ENCODE results near the gene KANSL1L.

KANSL1L gene

GRCh38 chr2:210072493-210072892, 98.7 kb downstream of the KANSL1L start:
- Histone ChIP-seq H3K27me3 (ENCODE audit: control insufficient read depth, low read length) (0 out of 2 replicates have a peak, but pooled peaks cover 2% of the 10 kb centered on the region), H3K9me2 (replicated peaks; ENCODE audit: control insufficient read depth, low read length) (no peaks in the 10 kb centered on the region), H3K4me1 (ENCODE audit: control insufficient read depth, low read length) (no peaks in the 10 kb centered on the region), H3F3A (ENCODE audit: control insufficient read depth, insufficient read depth) (no peaks in the 10 kb centered on the region), H3K9me3 (ENCODE audit: control insufficient read depth, insufficient read depth, low read length) (no peaks in the 10 kb centered on the region), H3K4me2 (ENCODE audit: low read length) (no peak overlapping the region; the same call in 1 of the 2 replicates), H3K79me2 (ENCODE audit: control insufficient read depth, low read length) (no peaks in the 10 kb centered on the region), H3K36me3 (ENCODE audit: control insufficient read depth, low read length) (no peaks in the 10 kb centered on the region), H3K27ac (ENCODE audit: low read depth, low read length) (no peak overlapping the region), H4K20me1 (ENCODE audit: control insufficient read depth, insufficient read depth, low read depth, low read length) (no peaks in the 10 kb centered on the region), H3K4me3 (ENCODE audit: low read length) (no peak overlapping the region)
- TF ChIP-seq EZH2phosphoT487 (IDR thresholded peaks at IDR 0.05; ENCODE audit: borderline replicate concordance, low read length) (no peak), CTCF (IDR thresholded peaks at IDR 0.05; ENCODE audit: low read depth, low read length, poor library complexity, severe bottlenecking) (no peak)

GRCh38 chr2:210063306-210063705, 107.9 kb downstream of the KANSL1L start:
- Histone ChIP-seq H3K9me3 (ENCODE audit: control insufficient read depth, insufficient read depth, low read length) (no peaks in the 10 kb centered on the region), H3K4me2 (ENCODE audit: low read length) (no peak overlapping the region), H3F3A (ENCODE audit: control insufficient read depth, insufficient read depth) (no peaks in the 10 kb centered on the region), H4K20me1 (ENCODE audit: control insufficient read depth, insufficient read depth, low read depth, low read length) (no peaks in the 10 kb centered on the region), H3K36me3 (ENCODE audit: control insufficient read depth, low read length) (no peaks in the 10 kb centered on the region), H3K4me1 (ENCODE audit: control insufficient read depth, low read length) (no peaks in the 10 kb centered on the region), H3K4me3 (ENCODE audit: low read length) (no peak overlapping the region), H3K9me2 (replicated peaks; ENCODE audit: control insufficient read depth, low read length) (no peaks in the 10 kb centered on the region), H3K27me3 (ENCODE audit: control insufficient read depth, low read length) (no peaks in the 10 kb centered on the region), H3K27ac (ENCODE audit: low read depth, low read length) (no peak overlapping the region), H3K79me2 (ENCODE audit: control insufficient read depth, low read length) (no peaks in the 10 kb centered on the region)
- TF ChIP-seq CTCF (IDR thresholded peaks at IDR 0.05; ENCODE audit: low read depth, low read length, poor library complexity, severe bottlenecking), result no peak

GRCh38 chr2:210055825-210056224, 115.4 kb downstream of the KANSL1L start:
- Histone ChIP-seq H3K9me3 (ENCODE audit: control insufficient read depth, insufficient read depth, low read length) (no peaks in the 10 kb centered on the region), H3K4me3 (ENCODE audit: low read length) (no peak overlapping the region), H3K9me2 (replicated peaks; ENCODE audit: control insufficient read depth, low read length) (no peaks in the 10 kb centered on the region), H3K79me2 (ENCODE audit: control insufficient read depth, low read length) (no peaks in the 10 kb centered on the region), H3K4me1 (ENCODE audit: control insufficient read depth, low read length) (no peaks in the 10 kb centered on the region), H3K4me2 (ENCODE audit: low read length) (no peak overlapping the region), H3K27me3 (ENCODE audit: control insufficient read depth, low read length) (no peaks in the 10 kb centered on the region), H3F3A (ENCODE audit: control insufficient read depth, insufficient read depth) (no peaks in the 10 kb centered on the region), H3K27ac (ENCODE audit: low read depth, low read length) (no peak overlapping the region), H4K20me1 (ENCODE audit: control insufficient read depth, insufficient read depth, low read depth, low read length) (no peaks in the 10 kb centered on the region), H3K36me3 (ENCODE audit: control insufficient read depth, low read length) (no peaks in the 10 kb centered on the region)
- TF ChIP-seq CTCF (IDR thresholded peaks at IDR 0.05; ENCODE audit: low read depth, low read length, poor library complexity, severe bottlenecking) (no peak), EZH2phosphoT487 (IDR thresholded peaks at IDR 0.05; ENCODE audit: borderline replicate concordance, low read length) (no peak)

- Histone ChIP-seq H4K20me1 (ENCODE audit: control insufficient read depth, insufficient read depth, low read depth, low read length) (no peaks in the 10 kb centered on the region), H3K9me3 (ENCODE audit: control insufficient read depth, insufficient read depth, low read length) (no peaks in the 10 kb centered on the region), H3K36me3 (ENCODE audit: control insufficient read depth, low read length) (no peaks in the 10 kb centered on the region), H3K9me2 (replicated peaks; ENCODE audit: control insufficient read depth, low read length) (no peaks in the 10 kb centered on the region), H3K27ac (ENCODE audit: low read depth, low read length) (no peak overlapping the region), H3K4me2 (ENCODE audit: low read length) (no peak overlapping the region), H3K27me3 (ENCODE audit: control insufficient read depth, low read length) (no peaks in the 10 kb centered on the region), H3K4me3 (ENCODE audit: low read length) (no peak overlapping the region), H3K79me2 (ENCODE audit: control insufficient read depth, low read length) (no peaks in the 10 kb centered on the region), H3K4me1 (ENCODE audit: control insufficient read depth, low read length) (no peaks in the 10 kb centered on the region), H3F3A (ENCODE audit: control insufficient read depth, insufficient read depth) (no peaks in the 10 kb centered on the region)
- no peak for TF ChIP-seq EZH2phosphoT487 (IDR thresholded peaks at IDR 0.05; ENCODE audit: borderline replicate concordance, low read length)
- no peak for TF ChIP-seq CTCF (IDR thresholded peaks at IDR 0.05; ENCODE audit: low read depth, low read length, poor library complexity, severe bottlenecking)
Observed at GRCh38 chr2:210054696-210055095, 116.5 kb downstream of the KANSL1L start.
